ENCODE results near the gene RNF112. TPM values are rescaled to one million over a fixed set of nuclear protein-coding genes. Genes with fewer than 3 reads are reported as not detected.

Gene RNF112
- total and polyA plus RNA-seq, 2 of the 8 experiments (the other 6 are each of a cell fraction or from before 2014, with no cell fraction given) = 1.1 to 2.2 TPM

DNA sequence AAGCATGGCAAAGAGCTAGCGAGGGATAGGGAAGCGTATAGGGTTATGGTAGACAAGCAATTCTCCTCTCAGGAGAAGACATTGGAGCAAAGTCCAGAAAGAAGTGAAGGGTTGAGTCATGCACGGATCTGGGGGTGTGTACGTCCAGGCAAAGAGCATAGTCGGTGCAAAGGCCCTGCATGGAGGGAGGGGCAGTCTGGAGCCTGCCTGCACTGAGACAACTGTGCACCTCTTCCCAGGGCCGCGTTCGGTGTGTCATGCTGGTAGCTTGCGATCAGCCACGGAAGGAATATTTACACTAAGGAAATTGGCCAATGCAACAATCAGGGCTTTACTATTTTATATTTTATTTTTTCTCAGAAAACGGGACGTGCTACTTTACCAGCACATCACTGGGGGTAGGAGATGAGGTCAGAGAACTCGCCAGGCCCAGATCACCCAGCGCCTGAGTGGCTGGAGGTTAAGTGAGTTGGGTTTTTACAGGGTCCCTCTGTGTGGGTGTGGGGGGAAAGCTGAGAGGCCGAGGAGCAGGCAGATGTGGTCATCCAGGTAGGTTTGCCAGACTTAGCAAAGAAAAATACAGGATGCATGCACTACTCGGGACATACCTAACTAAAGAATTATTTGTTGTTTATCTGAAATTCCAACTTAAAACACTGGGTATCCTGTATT is 41.8 kb upstream of the RNF112 start:
- WGBS, 2 experiments (ENCODE audit: extremely low coverage in 1 of 2, insufficient coverage in 1 of 2, insufficient read length in 1 of 2, insufficient replicate concordance in 2 of 2, low coverage in 1 of 2, low lambda C conversion rate in 2 of 2, missing lambda C conversion rate in 1 of 2) = 93% methylated on average over 16 of the region's 16 CpGs; no CpG with 5 or more reads in 1 of the 2 experiments
- POLR2A ChIA-PET (ENCODE audit: partially characterized antibody) = interaction anchor here (0.8 to 1.8 kb wide), 3 partner anchors 8 to 17 kb away, joined by 3 to 5 read pairs (median 3); no protein-coding TSS in a partner anchor
- TF ChIP-seq RNF2 (IDR thresholded peaks at IDR 0.05; ENCODE audit: borderline replicate concordance, low read depth, low read length, missing control alignments, poor library complexity, severe bottlenecking) (no peak), SIRT6 (IDR thresholded peaks at IDR 0.05; ENCODE audit: low read length) (no peak), TAF1 (IDR thresholded peaks at IDR 0.05; ENCODE audit: low read depth, low read length) (no peak), ASH2L (IDR thresholded peaks at IDR 0.05; ENCODE audit: low read length) (no peak), BRCA1 (IDR thresholded peaks at IDR 0.05; ENCODE audit: low read depth, low read length) (no peak), BCL11A (IDR thresholded peaks at IDR 0.05; ENCODE audit: low read depth in 2 of 2, low read length in 2 of 2) (no peak), YY1 (IDR thresholded peaks at IDR 0.05; ENCODE audit: low read depth, low read length) (no peak), SIN3A (conservative IDR thresholded peaks at IDR 0.05 in 1 of 2, IDR thresholded peaks at IDR 0.05 in 1 of 2; ENCODE audit: low read depth in 1 of 2, low read length in 2 of 2) (no peak), CBX5 (IDR thresholded peaks at IDR 0.05; ENCODE audit: low read depth, low read length) (no peak), SP2 (IDR thresholded peaks at IDR 0.05; ENCODE audit: low read length) (no peak), GABPA (IDR thresholded peaks at IDR 0.05; ENCODE audit: borderline replicate concordance, insufficient read depth, low read length) (no peak)
- TF ChIP-seq, protein P1, sequence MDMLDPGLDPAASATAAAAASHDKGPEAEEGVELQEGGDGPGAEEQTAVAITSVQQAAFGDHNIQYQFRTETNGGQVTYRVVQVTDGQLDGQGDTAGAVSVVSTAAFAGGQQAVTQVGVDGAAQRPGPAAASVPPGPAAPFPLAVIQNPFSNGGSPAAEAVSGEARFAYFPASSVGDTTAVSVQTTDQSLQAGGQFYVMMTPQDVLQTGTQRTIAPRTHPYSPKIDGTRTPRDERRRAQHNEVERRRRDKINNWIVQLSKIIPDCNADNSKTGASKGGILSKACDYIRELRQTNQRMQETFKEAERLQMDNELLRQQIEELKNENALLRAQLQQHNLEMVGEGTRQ (IDR thresholded peaks at IDR 0.05; ENCODE audit: low read length) = no peak

More for the DNA sequence above, 41.8 kb upstream of the RNF112 start:
- no peak overlapping the region for H4K8ac ChIP-seq (ENCODE audit: extremely low read depth, insufficient read depth, low read length)
- H3K4me2 ChIP-seq (ENCODE audit: insufficient read depth in 1 of 2, low read depth in 2 of 2, low read length in 2 of 2) = no peak overlapping the region
- no peak overlapping the region for H3K56ac ChIP-seq (replicated peaks; ENCODE audit: insufficient read length, low read depth, low read length)
- no peak overlapping the region for H2BK20ac ChIP-seq (ENCODE audit: low read length)
- no peak overlapping the region for H3K23ac ChIP-seq (ENCODE audit: insufficient read length)
- FAIRE-seq = no peak
- H4K91ac ChIP-seq (replicated peaks; ENCODE audit: insufficient read length, low read length) = no peak overlapping the region
- H2BK120ac ChIP-seq (replicated peaks; ENCODE audit: low read depth, low read length) = no peak overlapping the region
- peaks cover 0 to 6% (median 3%) of the 10 kb centered on the region in 4 experiments; a peak in 5 of 7 replicates for H3K4me1 ChIP-seq (replicated peaks in 1 of 4; ENCODE audit: control insufficient read depth in 3 of 4, insufficient read depth in 4 of 4, low read length in 3 of 4)
- H3K79me1 ChIP-seq (ENCODE audit: low read depth, low read length) = no peaks in the 10 kb centered on the region
- H2BK5ac ChIP-seq (ENCODE audit: low read depth, low read length) = no peak overlapping the region
- CTCF ChIA-PET (ENCODE audit: partially characterized antibody) = interaction anchor here (0.8 to 1.0 kb wide), 2 partner anchors 28 to 121 kb away, joined by 3 read pairs; no protein-coding TSS in a partner anchor
- H3K4me3 ChIP-seq (ENCODE audit: extremely low read depth in 1 of 4, insufficient read depth in 2 of 4, low read depth in 3 of 4, low read length in 4 of 4) = no peak overlapping the region
- no peak for DNase-seq (ENCODE audit: low read depth in 1 of 2, low spot score in 2 of 2)
- H3K36me3 ChIP-seq (ENCODE audit: control insufficient read depth in 2 of 4, insufficient read depth in 4 of 4, low read length in 3 of 4) = no peaks in the 10 kb centered on the region
- H3K9ac ChIP-seq (replicated peaks in 1 of 4; ENCODE audit: extremely low read depth in 1 of 4, low read depth in 3 of 4, low read length in 3 of 4) = no peak overlapping the region
- no peaks in the 10 kb centered on the region for H3K23me2 ChIP-seq (ENCODE audit: low read depth, low read length)
- no peak overlapping the region for H3K4ac ChIP-seq (replicated peaks; ENCODE audit: insufficient read length, low read depth, low read length)
- H2BK15ac ChIP-seq (ENCODE audit: low read length) = no peak overlapping the region
- H4K20me1 ChIP-seq (replicated peaks in 1 of 2; ENCODE audit: control insufficient read depth in 1 of 2, insufficient read depth in 2 of 2, low read length in 2 of 2) = no peaks in the 10 kb centered on the region
- no peaks in the 10 kb centered on the region for H3K27me3 ChIP-seq (replicated peaks in 1 of 4; ENCODE audit: control insufficient read depth in 3 of 4, extremely low read depth in 1 of 4, insufficient read depth in 3 of 4, low read length in 3 of 4)
- H4K5ac ChIP-seq (ENCODE audit: insufficient read length, low read depth, low read length) = no peak overlapping the region
- no peak overlapping the region for H3K14ac ChIP-seq (ENCODE audit: insufficient read length)
- H2BK12ac ChIP-seq (ENCODE audit: low read depth, low read length) = peak overlapping the region; percentile 60; the same call in 1 of the 2 replicates
- H3K9me3 ChIP-seq (ENCODE audit: insufficient read depth in 2 of 2, low read depth in 1 of 2, low read length in 1 of 2) = no peaks in the 10 kb centered on the region
- H2AFZ ChIP-seq (ENCODE audit: low read length) = no peak overlapping the region
- H3K79me2 ChIP-seq (ENCODE audit: control insufficient read depth in 1 of 2, insufficient read depth in 2 of 2, low read length in 2 of 2) = no peaks in the 10 kb centered on the region
- no peak overlapping the region for H2AK5ac ChIP-seq (ENCODE audit: low read depth, low read length)
- no peak overlapping the region for H3K18ac ChIP-seq (ENCODE audit: extremely low read depth, low read length)
- no peak overlapping the region for H3K27ac ChIP-seq (ENCODE audit: low read depth, low read length)

All from H1 (cell line).